Thoracic aorta (tissue), 2 donors: ENCODE measurements around the gene OR2T35. TPM values are rescaled to one million over a fixed set of nuclear protein-coding genes. Genes with fewer than 3 reads are reported as not detected.

Experiments
- ATAC-seq: fragments of 150-250 bp; one replicate; pipeline ENCODE4 v1.8.0; 2017; ENCODE audit warnings: low read depth; ENCODE audit not compliant: insufficient number of reproducible peaks, low FRiP score
- DNase-seq: peaks from one replicate; pipeline ENCODE4 v3.0.0-alpha.2; 2020; ENCODE audit warnings: low spot score
- H3K27ac ChIP-seq, 2 donors: fragments of 200-600 bp; sonication (generic); 1 replicate in 1 of 2; 2 replicates in 1 of 2; pipeline ENCODE4 v1.5.1; 2016; ENCODE audit warnings: mild to moderate bottlenecking in 2 of 2, moderate library complexity in 2 of 2
- H3K27me3 ChIP-seq: fragments of 200-600 bp; sonication (generic); replicated peaks from 2 replicates; pipeline ENCODE4 v1.6.0; 2016; ENCODE audit warnings: mild to moderate bottlenecking; ENCODE audit not compliant: insufficient read depth
- H3K36me3 ChIP-seq: fragments of 200-600 bp; sonication (generic); one replicate; pipeline ENCODE4 v1.5.1; 2016
- H3K4me1 ChIP-seq, 2 donors: fragments of 200-600 bp; sonication (generic); 1 replicate in 1 of 2; 2 replicates in 1 of 2; pipeline versions ENCODE4 v1.5.1 to v1.6.0; 2016; ENCODE audit warnings: low read depth in 2 of 2, mild to moderate bottlenecking in 1 of 2; ENCODE audit not compliant: control insufficient read depth in 1 of 2
- H3K4me3 ChIP-seq: fragments of 200-600 bp; sonication (generic); 2 replicates; pipeline ENCODE4 v1.5.1; 2016; ENCODE audit warnings: mild to moderate bottlenecking
- H3K9me3 ChIP-seq: fragments of 200-600 bp; sonication (generic); 2 replicates; pipeline ENCODE4 v1.5.1; 2016
- CTCF ChIP-seq: fragments of 200-600 bp; sonication (generic); IDR thresholded peaks from one replicate; pipeline ENCODE4 v1.5.1; 2019; ENCODE audit warnings: antibody characterized with exemption
- total RNA-seq, 2 donors: library from RNA; depleted of rRNA; stranded (reverse); fragments of >200 nt; gene quantifications; one replicate each; pipeline versions ENCODE4 v1.1.0 to v1.2.3, GENCODE V29; 2016

The OR2T35 gene
- total RNA-seq, 2 donors from 2014 or later, result not detected

GRCh38 chr1:248611883-248612414 lies 33.1 kb downstream of the OR2T35 start:
- DNase-seq (no peak), ATAC-seq (no peak)
- Histone ChIP-seq H3K9me3 (no peaks in the 10 kb centered on the region), H3K27ac (no peak overlapping the region), H3K27me3 (no peaks in the 10 kb centered on the region), H3K4me3 (no peak overlapping the region), H3K36me3 (no peaks in the 10 kb centered on the region), H3K4me1 (no peaks in the 10 kb centered on the region)
- TF ChIP-seq CTCF, result no peak

- Histone ChIP-seq H3K36me3 (no peaks in the 10 kb centered on the region), H3K27me3 (no peaks in the 10 kb centered on the region), H3K4me1 (no peaks in the 10 kb centered on the region), H3K9me3 (no peaks in the 10 kb centered on the region), H3K4me3 (no peak overlapping the region), H3K27ac (no peak overlapping the region)
- no peak for TF ChIP-seq CTCF
- no peak for ATAC-seq
- DNase-seq, result no peak
These were observed 34.8 kb downstream of the OR2T35 start for GRCh38 chr1:248610301-248610700.

- Histone ChIP-seq H3K27ac (no peak overlapping the region), H3K4me3 (no peak overlapping the region), H3K36me3 (no peaks in the 10 kb centered on the region), H3K4me1 (no peaks in the 10 kb centered on the region), H3K27me3 (no peaks in the 10 kb centered on the region), H3K9me3 (no peaks in the 10 kb centered on the region)
- no peak for DNase-seq
- ATAC-seq, result no peak
- no peak for TF ChIP-seq CTCF
These were observed 45.7 kb downstream of the OR2T35 start for GRCh38 chr1:248599396-248599795.

GRCh38 chr1:248597589-248597988 lies 47.5 kb downstream of the OR2T35 start, which contains the start of gene OR2T10:
Gene OR2T10 (minus strand): TSS chr1:248597700. CDS start chr1:248593768, 3,932 bp downstream.
- H3K4me1 ChIP-seq, result no peaks in the 10 kb centered on the region
- no peak within 1 kb of the TSS for H3K4me3 ChIP-seq
- H3K9me3 ChIP-seq, result no peaks in the 10 kb centered on the region
- no peaks in the 10 kb centered on the region for H3K27me3 ChIP-seq
- DNase-seq (no peak), ATAC-seq (no peak)
- H3K27ac ChIP-seq, result no peak within 1 kb of the TSS
- H3K36me3 ChIP-seq, result no peaks in the 10 kb centered on the region
- no peak for TF ChIP-seq CTCF

- Histone ChIP-seq H3K27me3 (no peaks in the 10 kb centered on the region), H3K27ac (no peak overlapping the region), H3K4me1 (no peaks in the 10 kb centered on the region), H3K36me3 (no peaks in the 10 kb centered on the region), H3K4me3 (no peak overlapping the region), H3K9me3 (no peaks in the 10 kb centered on the region)
- DNase-seq, result no peak
- no peak for TF ChIP-seq CTCF
- no peak for ATAC-seq
These were observed 48.5 kb downstream of the OR2T35 start for GRCh38 chr1:248596615-248597014.
